ENCODE measurements around the gene GSTT2B. TPM values are rescaled to one million over a fixed set of nuclear protein-coding genes. Genes with fewer than 3 reads are reported as not detected.

The GSTT2B gene
- polyA plus RNA-seq, 1 of the 3 experiments (the other 2 are of a cell fraction): 32.8 TPM

- H3K4me3 ChIP-seq (ENCODE audit: low read depth in 2 of 2, low read length in 1 of 2): no peak within 1 kb of the TSS
- no peaks in the 10 kb centered on the region for H3K79me2 ChIP-seq (ENCODE audit: insufficient read depth)
- no peak within 1 kb of the TSS for H2AFZ ChIP-seq (ENCODE audit: low read depth)
- ChIA-PET CTCF (interaction anchor here (1.3 kb wide), 1 partner anchor 242 kb away, joined by 3 read pairs; no protein-coding TSS in a partner anchor), POLR2A (no interaction called here)
- no peak within 1 kb of the TSS for H3K9ac ChIP-seq
- H3K4me1 ChIP-seq (ENCODE audit: control insufficient read depth in 1 of 2, insufficient read depth in 2 of 2, low read depth in 1 of 2, low read length in 1 of 2): peaks cover 0 to 5% of the 10 kb centered on the region in 2 experiments; a peak in 1 of 4 replicates
- H3F3A ChIP-seq (replicated peaks; ENCODE audit: insufficient read depth): peaks cover under 1% of the 10 kb centered on the region
- DNase-seq: no peak
- H3K9me2 ChIP-seq: no peaks in the 10 kb centered on the region
- no peak within 1 kb of the TSS for H3K27ac ChIP-seq (ENCODE audit: low read depth in 2 of 2, low read length in 1 of 2)
- H3K36me3 ChIP-seq (replicated peaks in 1 of 2; ENCODE audit: control insufficient read depth in 1 of 2, insufficient read depth in 2 of 2, low read length in 1 of 2): no peaks in the 10 kb centered on the region
- TF ChIP-seq TCF12 (IDR thresholded peaks at IDR 0.05) (no peak), GABPA (IDR thresholded peaks at IDR 0.05; ENCODE audit: low read depth) (no peak), MAX (IDR thresholded peaks at IDR 0.05; ENCODE audit: low read depth) (no peak), TEAD4 (IDR thresholded peaks at IDR 0.05; ENCODE audit: borderline replicate concordance, insufficient read depth) (no peak), FOXJ3 (CRISPR knock-in tag; IDR thresholded peaks at IDR 0.05) (no peak), RFX5 (IDR thresholded peaks at IDR 0.05; ENCODE audit: low read length) (no peak), RXRA (IDR thresholded peaks at IDR 0.05; ENCODE audit: borderline replicate concordance, low read depth) (no peak), NRF1 (IDR thresholded peaks at IDR 0.05; ENCODE audit: low read depth, low read length) (no peak)
- no peak within 1 kb of the TSS for H3K4me2 ChIP-seq
- WGBS (ENCODE audit: low lambda C conversion rate): 71% methylated on average over 6 of the region's 6 CpGs
- no peaks in the 10 kb centered on the region for H4K20me1 ChIP-seq (ENCODE audit: insufficient read depth)
- H3K27me3 ChIP-seq (ENCODE audit: insufficient read depth): no peaks in the 10 kb centered on the region
- no peaks in the 10 kb centered on the region for H3K9me3 ChIP-seq
Measured at GRCh38 chr22:24005201-24005600, 44.2 kb upstream of the GSTT2B start, which contains the start of gene GSTT4. TSS of gene GSTT4 (minus strand) at chr22:24005453. CDS start at chr22:24005356, 97 bp downstream.

GRCh38 chr22:24003887-24004286 is 42.9 kb upstream of the GSTT2B start:
- Histone ChIP-seq H4K20me1 (ENCODE audit: insufficient read depth) (no peaks in the 10 kb centered on the region), H3K27ac (ENCODE audit: low read depth in 2 of 2, low read length in 1 of 2) (no peak overlapping the region), H3F3A (replicated peaks; ENCODE audit: insufficient read depth) (no peaks in the 10 kb centered on the region), H3K4me2 (no peak overlapping the region), H3K9me2 (no peaks in the 10 kb centered on the region), H3K36me3 (replicated peaks in 1 of 2; ENCODE audit: control insufficient read depth in 1 of 2, insufficient read depth in 2 of 2, low read length in 1 of 2) (no peaks in the 10 kb centered on the region), H3K27me3 (ENCODE audit: insufficient read depth) (no peaks in the 10 kb centered on the region), H3K9ac (no peak overlapping the region), H3K4me1 (ENCODE audit: control insufficient read depth in 1 of 2, insufficient read depth in 2 of 2, low read depth in 1 of 2, low read length in 1 of 2) (peaks cover 0 to 5% of the 10 kb centered on the region in 2 experiments; a peak in 1 of 4 replicates), H2AFZ (ENCODE audit: low read depth) (no peak overlapping the region), H3K4me3 (ENCODE audit: low read depth in 2 of 2, low read length in 1 of 2) (no peak overlapping the region), H3K9me3 (no peaks in the 10 kb centered on the region), H3K79me2 (ENCODE audit: insufficient read depth) (no peaks in the 10 kb centered on the region)
- ChIA-PET CTCF (interaction anchor here (0.6 to 1.3 kb wide), 4 partner anchors 151 to 478 kb away, joined by 3 read pairs; no protein-coding TSS in a partner anchor), POLR2A (no interaction called here)
- WGBS (ENCODE audit: low lambda C conversion rate): 77% methylated on average over 8 of the region's 9 CpGs
- TF ChIP-seq REST (IDR thresholded peaks at IDR 0.05; ENCODE audit: low read depth, low read length): no peak
- TF ChIP-seq FOSL2 (IDR thresholded peaks at IDR 0.05; ENCODE audit: borderline replicate concordance, low read depth): no peak
- TF ChIP-seq RXRA (IDR thresholded peaks at IDR 0.05; ENCODE audit: borderline replicate concordance, low read depth): no peak
- TF ChIP-seq FOXM1 (IDR thresholded peaks at IDR 0.05; ENCODE audit: low read depth): no peak
- no peak for TF ChIP-seq POLR2AphosphoS5 (IDR thresholded peaks at IDR 0.05; ENCODE audit: low read depth, low read length)
- TF ChIP-seq SMC3 (IDR thresholded peaks at IDR 0.05; ENCODE audit: low read depth, low read length): no peak
- no peak for TF ChIP-seq GABPA (IDR thresholded peaks at IDR 0.05; ENCODE audit: low read depth)
- no peak for TF ChIP-seq YY1 (IDR thresholded peaks at IDR 0.05; ENCODE audit: low read depth)
- DNase-seq: no peak
